ENCODE data around the gene GNA14.

Gene GNA14

GRCh38 chr9:77556396-77556795 lies 91.7 kb downstream of the GNA14 start:
- no peaks in the 10 kb centered on the region for H3K27me3 ChIP-seq (ENCODE audit: control insufficient read depth, insufficient read depth, low read length)
- no peaks in the 10 kb centered on the region for H3K36me3 ChIP-seq (ENCODE audit: control insufficient read depth, insufficient read depth, low read length)
- no peak overlapping the region for H3K9ac ChIP-seq (ENCODE audit: low read depth, low read length)
- peaks cover 5% of the 10 kb centered on the region for H3K4me1 ChIP-seq (ENCODE audit: control insufficient read depth, insufficient read depth, low read length)
- no peak overlapping the region for H3K27ac ChIP-seq (ENCODE audit: low read depth, low read length)
- no peak overlapping the region for H3K4me3 ChIP-seq (ENCODE audit: low read depth, low read length)
- no peaks in the 10 kb centered on the region for H3K9me3 ChIP-seq (ENCODE audit: control insufficient read depth, insufficient read depth, low read length)

GRCh38 chr9:77554586-77555105 lies 93.5 kb downstream of the GNA14 start:
- H3K4me3 ChIP-seq (ENCODE audit: low read depth, low read length) = no peak overlapping the region
- H3K9me3 ChIP-seq (ENCODE audit: control insufficient read depth, insufficient read depth, low read length) = no peaks in the 10 kb centered on the region
- no peaks in the 10 kb centered on the region for H3K36me3 ChIP-seq (ENCODE audit: control insufficient read depth, insufficient read depth, low read length)
- H3K27me3 ChIP-seq (ENCODE audit: control insufficient read depth, insufficient read depth, low read length) = no peaks in the 10 kb centered on the region
- H3K27ac ChIP-seq (ENCODE audit: low read depth, low read length) = no peak overlapping the region
- no peak overlapping the region for H3K9ac ChIP-seq (ENCODE audit: low read depth, low read length)
- peaks cover 4% of the 10 kb centered on the region for H3K4me1 ChIP-seq (ENCODE audit: control insufficient read depth, insufficient read depth, low read length)

- Histone ChIP-seq H3K4me3 (ENCODE audit: low read depth, low read length) (no peak overlapping the region), H3K9me3 (ENCODE audit: control insufficient read depth, insufficient read depth, low read length) (no peaks in the 10 kb centered on the region), H3K4me1 (ENCODE audit: control insufficient read depth, insufficient read depth, low read length) (peaks cover 11% of the 10 kb centered on the region; the same call in 1 of the 2 replicates), H3K27me3 (ENCODE audit: control insufficient read depth, insufficient read depth, low read length) (no peaks in the 10 kb centered on the region), H3K27ac (ENCODE audit: low read depth, low read length) (no peak overlapping the region), H3K36me3 (ENCODE audit: control insufficient read depth, insufficient read depth, low read length) (no peaks in the 10 kb centered on the region), H3K9ac (ENCODE audit: low read depth, low read length) (no peak overlapping the region)
These were observed 100.9 kb downstream of the GNA14 start for GRCh38 chr9:77547106-77547730.

- Histone ChIP-seq H3K27me3 (ENCODE audit: control insufficient read depth, insufficient read depth, low read length) (no peaks in the 10 kb centered on the region), H3K4me3 (ENCODE audit: low read depth, low read length) (no peak overlapping the region), H3K36me3 (ENCODE audit: control insufficient read depth, insufficient read depth, low read length) (no peaks in the 10 kb centered on the region), H3K27ac (ENCODE audit: low read depth, low read length) (no peak overlapping the region), H3K9me3 (ENCODE audit: control insufficient read depth, insufficient read depth, low read length) (no peaks in the 10 kb centered on the region; the same call in 1 of the 2 replicates), H3K9ac (ENCODE audit: low read depth, low read length) (no peak overlapping the region), H3K4me1 (ENCODE audit: control insufficient read depth, insufficient read depth, low read length) (peaks cover 11% of the 10 kb centered on the region; the same call in 1 of the 2 replicates)
These were observed 101.7 kb downstream of the GNA14 start for GRCh38 chr9:77546376-77546950.

- no peaks in the 10 kb centered on the region for H3K27me3 ChIP-seq (ENCODE audit: control insufficient read depth, insufficient read depth, low read length)
- peaks cover 11% of the 10 kb centered on the region; the same call in 1 of the 2 replicates for H3K4me1 ChIP-seq (ENCODE audit: control insufficient read depth, insufficient read depth, low read length)
- H3K36me3 ChIP-seq (ENCODE audit: control insufficient read depth, insufficient read depth, low read length) = no peaks in the 10 kb centered on the region
- no peak overlapping the region for H3K4me3 ChIP-seq (ENCODE audit: low read depth, low read length)
- no peaks in the 10 kb centered on the region; the same call in 1 of the 2 replicates for H3K9me3 ChIP-seq (ENCODE audit: control insufficient read depth, insufficient read depth, low read length)
- no peak overlapping the region for H3K9ac ChIP-seq (ENCODE audit: low read depth, low read length)
- H3K27ac ChIP-seq (ENCODE audit: low read depth, low read length) = no peak overlapping the region
These were observed 103.6 kb downstream of the GNA14 start for GRCh38 chr9:77544546-77544945.

- no peak overlapping the region for H3K9ac ChIP-seq (ENCODE audit: low read depth, low read length)
These were observed 104.8 kb downstream of the GNA14 start for GRCh38 chr9:77543131-77543822.

GRCh38 chr9:77541600-77541999 lies 106.5 kb downstream of the GNA14 start:
- no peak overlapping the region for H3K9ac ChIP-seq (ENCODE audit: low read depth, low read length)
- H3K36me3 ChIP-seq (ENCODE audit: control insufficient read depth, insufficient read depth, low read length) = no peaks in the 10 kb centered on the region
- H3K27ac ChIP-seq (ENCODE audit: low read depth, low read length) = no peak overlapping the region
- no peak overlapping the region for H3K4me3 ChIP-seq (ENCODE audit: low read depth, low read length)
- no peaks in the 10 kb centered on the region for H3K27me3 ChIP-seq (ENCODE audit: control insufficient read depth, insufficient read depth, low read length)
- H3K9me3 ChIP-seq (ENCODE audit: control insufficient read depth, insufficient read depth, low read length) = no peaks in the 10 kb centered on the region; the same call in 1 of the 2 replicates
- H3K4me1 ChIP-seq (ENCODE audit: control insufficient read depth, insufficient read depth, low read length) = peaks cover 5% of the 10 kb centered on the region; the same call in 1 of the 2 replicates

More at GRCh38 chr9:77543131-77543822, 104.8 kb downstream of the GNA14 start:
- peaks cover 11% of the 10 kb centered on the region; the same call in 1 of the 2 replicates for H3K4me1 ChIP-seq (ENCODE audit: control insufficient read depth, insufficient read depth, low read length)
- no peak overlapping the region for H3K4me3 ChIP-seq (ENCODE audit: low read depth, low read length)
- no peaks in the 10 kb centered on the region for H3K27me3 ChIP-seq (ENCODE audit: control insufficient read depth, insufficient read depth, low read length)
- no peaks in the 10 kb centered on the region; the same call in 1 of the 2 replicates for H3K9me3 ChIP-seq (ENCODE audit: control insufficient read depth, insufficient read depth, low read length)
- H3K27ac ChIP-seq (ENCODE audit: low read depth, low read length) = no peak overlapping the region
- no peaks in the 10 kb centered on the region for H3K36me3 ChIP-seq (ENCODE audit: control insufficient read depth, insufficient read depth, low read length)

- Histone ChIP-seq H3K4me3 (ENCODE audit: low read depth, low read length) (no peak overlapping the region), H3K27me3 (ENCODE audit: control insufficient read depth, insufficient read depth, low read length) (no peaks in the 10 kb centered on the region), H3K36me3 (ENCODE audit: control insufficient read depth, insufficient read depth, low read length) (no peaks in the 10 kb centered on the region), H3K9ac (ENCODE audit: low read depth, low read length) (no peak overlapping the region), H3K9me3 (ENCODE audit: control insufficient read depth, insufficient read depth, low read length) (no peaks in the 10 kb centered on the region; the same call in 1 of the 2 replicates), H3K4me1 (ENCODE audit: control insufficient read depth, insufficient read depth, low read length) (peaks cover 1% of the 10 kb centered on the region; the same call in 1 of the 2 replicates), H3K27ac (ENCODE audit: low read depth, low read length) (no peak overlapping the region)
These were observed 107.1 kb downstream of the GNA14 start for GRCh38 chr9:77541055-77541454.

GRCh38 chr9:77534376-77535057 lies 113.6 kb downstream of the GNA14 start:
- Histone ChIP-seq H3K9ac (ENCODE audit: low read depth, low read length) (peak overlapping the region; percentile 5; the same call in 1 of the 2 replicates), H3K36me3 (ENCODE audit: control insufficient read depth, insufficient read depth, low read length) (no peaks in the 10 kb centered on the region), H3K27ac (ENCODE audit: low read depth, low read length) (peak overlapping the region; percentile 95), H3K27me3 (ENCODE audit: control insufficient read depth, insufficient read depth, low read length) (no peaks in the 10 kb centered on the region), H3K9me3 (ENCODE audit: control insufficient read depth, insufficient read depth, low read length) (no peaks in the 10 kb centered on the region), H3K4me1 (ENCODE audit: control insufficient read depth, insufficient read depth, low read length) (peaks cover 28% of the 10 kb centered on the region), H3K4me3 (ENCODE audit: low read depth, low read length) (no peak overlapping the region)

- H3K27ac ChIP-seq (ENCODE audit: low read depth, low read length) = peak overlapping the region; percentile 95
- no peaks in the 10 kb centered on the region for H3K27me3 ChIP-seq (ENCODE audit: control insufficient read depth, insufficient read depth, low read length)
- H3K9ac ChIP-seq (ENCODE audit: low read depth, low read length) = peak overlapping the region; percentile 5; the same call in 1 of the 2 replicates
- H3K36me3 ChIP-seq (ENCODE audit: control insufficient read depth, insufficient read depth, low read length) = no peaks in the 10 kb centered on the region
- peaks cover 33% of the 10 kb centered on the region for H3K4me1 ChIP-seq (ENCODE audit: control insufficient read depth, insufficient read depth, low read length)
- no peaks in the 10 kb centered on the region for H3K9me3 ChIP-seq (ENCODE audit: control insufficient read depth, insufficient read depth, low read length)
- H3K4me3 ChIP-seq (ENCODE audit: low read depth, low read length) = no peak overlapping the region
These were observed 114.5 kb downstream of the GNA14 start for GRCh38 chr9:77533671-77534070.
